Neural cell (in vitro differentiated cells): ENCODE data around the gene NOS1AP. TPM values are rescaled to one million over a fixed set of nuclear protein-coding genes. Genes with fewer than 3 reads are reported as not detected.

Experiments
- H2AFZ ChIP-seq: fragments of 200-600, 300-800 bp; sonication (generic), shearing (Covaris generic); 2 replicates; pipeline ENCODE4 v1.6.0; 2014; ENCODE audit warnings: low read depth, mild to moderate bottlenecking, antibody characterized with exemption, low read length, moderate library complexity
- H3F3A ChIP-seq: fragments of 200-600 bp; shearing (Covaris generic); 2 replicates; pipeline ENCODE4 v1.6.1; 2016; ENCODE audit warnings: mild to moderate bottlenecking, moderate library complexity, mixed read lengths, antibody characterized with exemption, low read length; ENCODE audit not compliant: insufficient read depth, poor library complexity, severe bottlenecking
- H3K27ac ChIP-seq: fragments of 200-600, 300-800 bp; sonication (generic), shearing (Covaris generic); 2 replicates; pipeline ENCODE4 v1.5.1; 2014; ENCODE audit warnings: mild to moderate bottlenecking, low read length, moderate library complexity
- H3K27me3 ChIP-seq: fragments of 300-800, 200-600 bp; sonication (generic), shearing (Covaris generic); 2 replicates; pipeline ENCODE4 v1.6.0; 2014; ENCODE audit warnings: mild to moderate bottlenecking, low read depth, low read length, moderate library complexity; ENCODE audit not compliant: insufficient read depth
- H3K36me3 ChIP-seq: fragments of 300-800, 200-600 bp; sonication (generic), shearing (Covaris generic); 2 replicates; pipeline ENCODE4 v1.5.1; 2014; ENCODE audit warnings: mild to moderate bottlenecking, antibody characterized with exemption, low read length, moderate library complexity; ENCODE audit not compliant: insufficient read depth
- H3K4me2 ChIP-seq: fragments of 300-800, 200-600 bp; sonication (generic), shearing (Covaris generic); 2 replicates; pipeline ENCODE4 v1.6.0; 2014; ENCODE audit warnings: mild to moderate bottlenecking, low read length
- H3K4me3 ChIP-seq: fragments of 300-800, 200-600 bp; sonication (generic), shearing (Covaris generic); 2 replicates; pipeline ENCODE4 v1.5.1; 2014; ENCODE audit warnings: mild to moderate bottlenecking, low read length, moderate library complexity
- H3K79me2 ChIP-seq: fragments of 200-600 bp; shearing (Covaris generic); replicated peaks from 2 replicates; pipeline ENCODE4 v1.6.0; 2014; ENCODE audit warnings: mild to moderate bottlenecking, low read length, moderate library complexity; ENCODE audit not compliant: insufficient read depth
- H3K9ac ChIP-seq: fragments of 300-800, 200-600 bp; sonication (generic), shearing (Covaris generic); 2 replicates; pipeline ENCODE4 v1.6.1; 2016; ENCODE audit warnings: mild to moderate bottlenecking, low read length, mixed read lengths
- H3K9me2 ChIP-seq: fragments of 200-600 bp; shearing (Covaris generic); 2 replicates; pipeline ENCODE4 v1.6.1; 2016; ENCODE audit warnings: mild to moderate bottlenecking, low read length, mixed read lengths; ENCODE audit not compliant: insufficient read depth
- H3K9me3 ChIP-seq: fragments of 200-600, 300-800 bp; sonication (generic), shearing (Covaris generic); 2 replicates; pipeline ENCODE4 v1.6.1; 2016; ENCODE audit warnings: mild to moderate bottlenecking, mixed run types, low read length, moderate library complexity, mixed read lengths
- H4K20me1 ChIP-seq: fragments of 200-600 bp; shearing (Covaris generic); 2 replicates; pipeline ENCODE4 v1.6.1; 2016; ENCODE audit warnings: mild to moderate bottlenecking, mixed run types; ENCODE audit not compliant: insufficient read depth
- CTCF ChIP-seq: fragments of 450-650 bp; IDR thresholded peaks from 2 replicates; pipeline ENCODE4 v1.5.1; 2014; ENCODE audit warnings: antibody characterized with exemption, mild to moderate bottlenecking, moderate library complexity; ENCODE audit not compliant: poor library complexity, severe bottlenecking
- EP300 ChIP-seq: fragments of 450-650 bp; conservative IDR thresholded peaks from 2 replicates; pipeline ENCODE4 v1.6.1; 2014; ENCODE audit warnings: antibody characterized with exemption, mild to moderate bottlenecking, moderate library complexity; ENCODE audit not compliant: poor library complexity, severe bottlenecking
- EZH2 ChIP-seq: fragments of 200-600, 300-800 bp; shearing (Covaris generic), sonication (generic); IDR thresholded peaks from 2 replicates; pipeline ENCODE4 v1.6.1; 2014; ENCODE audit warnings: antibody characterized with exemption, low read length, borderline replicate concordance, mild to moderate bottlenecking; ENCODE audit not compliant: insufficient read depth, poor library complexity, severe bottlenecking
- MXI1 ChIP-seq: fragments of 450-650 bp; conservative IDR thresholded peaks from 2 replicates; pipeline ENCODE4 v1.6.1; 2014; ENCODE audit warnings: antibody characterized with exemption, mild to moderate bottlenecking; ENCODE audit not compliant: poor library complexity, severe bottlenecking
- POLR2AphosphoS5 ChIP-seq: IDR thresholded peaks from 2 replicates; pipeline ENCODE4 v1.6.1; 2012
- RAD21 ChIP-seq: fragments of 450-650 bp; conservative IDR thresholded peaks from 2 replicates; pipeline ENCODE4 v1.6.1; 2014; ENCODE audit warnings: antibody characterized with exemption, mild to moderate bottlenecking, moderate library complexity
- REST ChIP-seq: IDR thresholded peaks from 2 replicates; pipeline ENCODE4 v1.6.1; 2012; ENCODE audit warnings: borderline replicate concordance
- SMC3 ChIP-seq: fragments of 450-650 bp; conservative IDR thresholded peaks from 2 replicates; pipeline ENCODE4 v1.6.1; 2014; ENCODE audit warnings: antibody characterized with exemption, mild to moderate bottlenecking, moderate library complexity; ENCODE audit not compliant: poor library complexity
- TAF1 ChIP-seq: IDR thresholded peaks from 2 replicates; pipeline ENCODE4 v1.6.1; 2012; ENCODE audit warnings: low read depth
- polyA plus RNA-seq: library from polyadenylated mRNA; depleted of rRNA; stranded (reverse); fragments of >200 nt; gene quantifications from 2 replicates; pipeline ENCODE4 v1.2.3, GENCODE V29; 2014

The NOS1AP gene
- polyA plus RNA-seq, 1 donor from 2014 or later, result 5.3 TPM

DNA sequence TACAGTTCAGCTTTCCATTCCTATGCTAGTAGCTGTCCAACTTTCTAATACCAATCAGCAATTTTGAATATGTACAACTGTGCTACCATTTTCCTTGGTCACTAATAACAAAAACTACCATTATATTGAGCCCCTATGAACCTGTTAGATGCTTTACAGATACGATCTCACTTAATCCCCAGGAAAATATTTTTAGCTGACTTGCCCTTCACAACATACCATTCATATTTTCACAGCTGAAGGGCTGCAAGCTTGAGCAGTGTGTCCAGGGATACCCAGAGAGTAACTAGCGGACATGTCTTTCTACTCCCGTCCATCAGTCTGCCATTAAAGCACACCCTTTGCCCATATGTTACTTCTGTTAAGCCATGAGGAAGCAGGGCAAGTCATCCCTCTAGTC is 166.7 kb downstream of the NOS1AP start:
- Histone ChIP-seq H3K9me2 (no peaks in the 10 kb centered on the region), H3F3A (no peaks in the 10 kb centered on the region), H3K27ac (no peak overlapping the region), H3K27me3 (no peaks in the 10 kb centered on the region), H3K9ac (no peak overlapping the region), H3K9me3 (no peaks in the 10 kb centered on the region), H2AFZ (no peak overlapping the region), H3K4me2 (no peak overlapping the region), H4K20me1 (no peaks in the 10 kb centered on the region), H3K79me2 (peaks cover 5% of the 10 kb centered on the region), H3K4me3 (no peak overlapping the region), H3K36me3 (no peaks in the 10 kb centered on the region)
- no peak for TF ChIP-seq TAF1
- TF ChIP-seq POLR2AphosphoS5, result no peak
- no peak for TF ChIP-seq SMC3
- no peak for TF ChIP-seq REST
- TF ChIP-seq MXI1, result no peak
- no peak for TF ChIP-seq CTCF
- no peak for TF ChIP-seq RAD21
- TF ChIP-seq EP300, result no peak
- TF ChIP-seq EZH2, result no peak

- Histone ChIP-seq H3K9me3 (no peaks in the 10 kb centered on the region), H3K36me3 (no peaks in the 10 kb centered on the region), H3K9ac (no peak overlapping the region), H2AFZ (no peak overlapping the region), H3K79me2 (peaks cover 5% of the 10 kb centered on the region), H3K4me2 (no peak overlapping the region), H3F3A (no peaks in the 10 kb centered on the region), H3K9me2 (no peaks in the 10 kb centered on the region), H3K4me3 (no peak overlapping the region), H3K27me3 (no peaks in the 10 kb centered on the region), H3K27ac (no peak overlapping the region), H4K20me1 (no peaks in the 10 kb centered on the region)
- TF ChIP-seq EP300 (no peak), MXI1 (no peak), RAD21 (no peak), EZH2 (no peak), SMC3 (no peak), TAF1 (no peak), REST (no peak), CTCF (no peak), POLR2AphosphoS5 (no peak)
These were observed 167.1 kb downstream of the NOS1AP start for GRCh38 chr1:162236618-162237017.
